WTC11 (cell line): ENCODE results near the gene RACK1. TPM values are rescaled to one million over a fixed set of nuclear protein-coding genes. Genes with fewer than 3 reads are reported as not detected.

Source experiments
- ATAC-seq: fragments of 200-7000 bp; cut with Tn5 transposase; 2 replicates; pipeline ENCODE4 v1.10.0; 2021; ENCODE audit warnings: mild to moderate bottlenecking, moderate library complexity
- Bru-seq: library from RNA; stranded (reverse); fragments of 400-500 nt; gene quantifications from one replicate; lab custom pipeline; 2021; lab: Mats Ljungman, UMichigan
- CTCF ChIA-PET: fragments of 300-600 bp; sonication (Branson Sonifier 250); formaldehyde crosslinking; loops from one replicate; lab custom pipeline; 2021; ENCODE audit warnings: antibody characterized with exemption; lab: Charles Lee
- POLR2A ChIA-PET: fragments of 350-600 bp; sonication (Branson Sonifier 250); formaldehyde crosslinking; loops from one replicate; lab custom pipeline; 2021; ENCODE audit warnings: antibody characterized with exemption; lab: Charles Lee
- DNase-seq: peaks from one replicate; pipeline ENCODE4 v3.0.0; 2021; ENCODE audit warnings: low spot score
- H3K27ac Mint-ChIP-seq: 2 replicates; pipeline ENCODE4 v1.8.0; 2021; ENCODE audit warnings: mixed read lengths
- H3K27me3 Mint-ChIP-seq: 2 replicates; pipeline ENCODE4 v1.8.0; 2021; ENCODE audit warnings: low read depth, mild to moderate bottlenecking, moderate library complexity, mixed read lengths
- H3K36me3 Mint-ChIP-seq: 2 replicates; pipeline ENCODE4 v1.8.0; 2021; ENCODE audit warnings: mixed read lengths
- H3K4me1 Mint-ChIP-seq: 2 replicates; pipeline ENCODE4 v1.8.0; 2022; ENCODE audit warnings: mixed read lengths
- H3K4me3 Mint-ChIP-seq: 2 replicates; pipeline ENCODE4 v1.8.0; 2021; ENCODE audit warnings: mild to moderate bottlenecking, moderate library complexity, mixed read lengths
- H3K9me3 Mint-ChIP-seq: 2 replicates; pipeline ENCODE4 v1.8.0; 2021; ENCODE audit warnings: mixed read lengths
- ATF1 ChIP-seq: sonication (generic); formaldehyde crosslinking; IDR thresholded peaks from 2 replicates; pipeline ENCODE4 v1.8.1; 2023; ENCODE audit warnings: mild to moderate bottlenecking, moderate library complexity, missing genetic modification reagents
- CREM ChIP-seq: sonication (generic); formaldehyde crosslinking; IDR thresholded peaks from 2 replicates; pipeline ENCODE4 v1.8.1; 2022; ENCODE audit warnings: mild to moderate bottlenecking, missing genetic modification reagents, moderate library complexity
- GABPB1 ChIP-seq: sonication (generic); formaldehyde crosslinking; IDR thresholded peaks from 2 replicates; pipeline ENCODE4 v1.8.1; 2023; ENCODE audit warnings: mild to moderate bottlenecking, missing genetic modification reagents
- GRHL2 ChIP-seq: fragments of 250-450 bp; sonication (Bioruptor Pico); IDR thresholded peaks from 2 replicates; pipeline ENCODE4 v1.8.0; 2022; ENCODE audit warnings: mild to moderate bottlenecking, moderate library complexity; ENCODE audit not compliant: insufficient replicate concordance, severe bottlenecking
- JUN ChIP-seq: sonication (generic); formaldehyde crosslinking; IDR thresholded peaks from 2 replicates; pipeline ENCODE4 v1.8.0; 2023; ENCODE audit warnings: mild to moderate bottlenecking, missing genetic modification reagents
- NFATC4 ChIP-seq: fragments of 250-450 bp; sonication (Bioruptor Pico); IDR thresholded peaks from 2 replicates; pipeline ENCODE4 v1.9.0; 2021; ENCODE audit warnings: mild to moderate bottlenecking
- NR1H2 ChIP-seq: sonication (generic); formaldehyde crosslinking; IDR thresholded peaks from 2 replicates; pipeline ENCODE4 v1.9.0; 2021; ENCODE audit warnings: mild to moderate bottlenecking, moderate library complexity, missing genetic modification reagents
- RELA ChIP-seq: sonication (generic); formaldehyde crosslinking; IDR thresholded peaks from 2 replicates; pipeline ENCODE4 v1.8.1; 2022; ENCODE audit warnings: missing genetic modification reagents, mild to moderate bottlenecking, borderline replicate concordance
- SMAD4 ChIP-seq: sonication (generic); formaldehyde crosslinking; IDR thresholded peaks from 2 replicates; pipeline ENCODE4 v1.8.0; 2022; ENCODE audit warnings: mild to moderate bottlenecking, missing genetic modification reagents
- SP1 ChIP-seq: sonication (generic); formaldehyde crosslinking; conservative IDR thresholded peaks from 2 replicates; pipeline ENCODE4 v1.8.1; 2022; ENCODE audit warnings: missing genetic modification reagents
- TEAD4 ChIP-seq: sonication (generic); formaldehyde crosslinking; IDR thresholded peaks from 2 replicates; pipeline ENCODE4 v1.8.0; 2022; ENCODE audit warnings: mild to moderate bottlenecking, missing genetic modification reagents
- TP53 ChIP-seq: sonication (generic); formaldehyde crosslinking; IDR thresholded peaks from 2 replicates; pipeline ENCODE4 v1.8.1; 2023; ENCODE audit warnings: mild to moderate bottlenecking, missing genetic modification reagents
- ZNF416 ChIP-seq: fragments of 250-450 bp; sonication (Bioruptor Pico); IDR thresholded peaks from 2 replicates; pipeline ENCODE4 v1.9.0; 2021; ENCODE audit warnings: mild to moderate bottlenecking, inconsistent platforms
- long read RNA-seq, 3 experiments: library from RNA in 1 of 3; library from capped mRNA in 1 of 3; library from polyadenylated mRNA in 1 of 3; unstranded in 2 of 3; stranded (forward) in 1 of 3; transcript quantifications; one replicate each; pipeline ENCODE4 v2.0.0, GENCODE V29; 2021
- total RNA-seq: library from RNA; stranded (reverse); gene quantifications from 3 replicates; pipeline ENCODE4 v1.2.3, GENCODE V29; 2021
- TF ChIP-seq, protein P1 (sequence below): sonication (generic); formaldehyde crosslinking; IDR thresholded peaks from 2 replicates; pipeline ENCODE4 v1.8.1; 2023; ENCODE audit warnings: mild to moderate bottlenecking, missing genetic modification reagents
- TF ChIP-seq, protein P2 (sequence below): fragments of 250-450 bp; sonication (Bioruptor Pico); IDR thresholded peaks from 2 replicates; pipeline ENCODE4 v2.1.2; 2022; ENCODE audit warnings: mild to moderate bottlenecking, moderate library complexity
- TF ChIP-seq, protein P3 (sequence below): sonication (generic); formaldehyde crosslinking; IDR thresholded peaks from 2 replicates; pipeline ENCODE4 v1.8.0; 2022; ENCODE audit warnings: mild to moderate bottlenecking, missing genetic modification reagents
- TF ChIP-seq, protein P4 (sequence below): sonication (generic); formaldehyde crosslinking; IDR thresholded peaks from 2 replicates; pipeline ENCODE4 v1.8.1; 2023; ENCODE audit warnings: mild to moderate bottlenecking, missing genetic modification reagents
- TF ChIP-seq, protein P5 (sequence below): sonication (generic); formaldehyde crosslinking; conservative IDR thresholded peaks from 2 replicates; pipeline ENCODE4 v1.8.1; 2023; ENCODE audit warnings: mild to moderate bottlenecking, low read depth, missing genetic modification reagents, moderate library complexity
- TF ChIP-seq, protein P6 (sequence below): sonication (generic); formaldehyde crosslinking; IDR thresholded peaks from 2 replicates; pipeline ENCODE4 v1.8.1; 2022; ENCODE audit warnings: low read depth, missing genetic modification reagents, borderline replicate concordance
- TF ChIP-seq, protein P7 (sequence below): sonication (generic); formaldehyde crosslinking; IDR thresholded peaks from 2 replicates; pipeline ENCODE4 v1.8.0; 2022; ENCODE audit warnings: mild to moderate bottlenecking, missing genetic modification reagents
- TF ChIP-seq, protein P8 (sequence below): sonication (generic); formaldehyde crosslinking; conservative IDR thresholded peaks from 2 replicates; pipeline ENCODE4 v1.8.1; 2022; ENCODE audit warnings: mild to moderate bottlenecking, missing genetic modification reagents

The RACK1 gene
- total RNA-seq (2,360 to 2,535 TPM (median 2,479 TPM) in 3 replicates), Bru-seq, nascent RNA (percentile 99 among the genes with signal in this experiment)
- long read RNA-seq, experiment 1, transcript RACK1-230 (7 exons, 1,651 nt): minor isoform, 19 of 2,159 reads
- long read RNA-seq, experiment 1, transcript RACK1-227 (8 exons, 1,403 nt): major isoform, 1,912 of 2,159 reads
- long read RNA-seq, experiment 1, transcript RACK1-210 (8 exons, 1,098 nt): minor isoform, 11 of 2,159 reads
- long read RNA-seq, experiment 1, transcript RACK1-233 (3 exons, 791 nt): minor isoform, 10 of 2,159 reads
- long read RNA-seq, experiment 1, partial matches to known transcripts: 88 of 2,159 reads
- long read RNA-seq, experiment 1, other reads (novel, unspliced or antisense): 100 of 2,159 reads
- long read RNA-seq, experiment 2, transcript RACK1-227 (8 exons, 1,403 nt): minor isoform, 8 of 3,174 reads
- long read RNA-seq, experiment 2, transcript RACK1-210 (8 exons, 1,098 nt): major isoform, 2,640 of 3,174 reads
- long read RNA-seq, experiment 2, transcript RACK1-233 (3 exons, 791 nt): minor isoform, 53 of 3,174 reads
- long read RNA-seq, experiment 2, transcript RACK1-216 (2 exons, 358 nt): minor isoform, 18 of 3,174 reads
- long read RNA-seq, experiment 2, partial matches to known transcripts: 245 of 3,174 reads
- long read RNA-seq, experiment 2, other reads (novel, unspliced or antisense): 203 of 3,174 reads
- long read RNA-seq, experiment 3, transcript RACK1-210 (8 exons, 1,098 nt): minor isoform, 317 of 9,972 reads
- long read RNA-seq, experiment 3, transcript RACK1-230 (7 exons, 1,651 nt): minor isoform, 34 of 9,972 reads
- long read RNA-seq, experiment 3, transcript RACK1-224 (8 exons, 1,150 nt): minor isoform, 34 of 9,972 reads
- long read RNA-seq, experiment 3, transcript RACK1-227 (8 exons, 1,403 nt): major isoform, 9,356 of 9,972 reads
- long read RNA-seq, experiment 3, partial matches to known transcripts: 37 of 9,972 reads
- long read RNA-seq, experiment 3, other reads (novel, unspliced or antisense): 174 of 9,972 reads

DNA sequence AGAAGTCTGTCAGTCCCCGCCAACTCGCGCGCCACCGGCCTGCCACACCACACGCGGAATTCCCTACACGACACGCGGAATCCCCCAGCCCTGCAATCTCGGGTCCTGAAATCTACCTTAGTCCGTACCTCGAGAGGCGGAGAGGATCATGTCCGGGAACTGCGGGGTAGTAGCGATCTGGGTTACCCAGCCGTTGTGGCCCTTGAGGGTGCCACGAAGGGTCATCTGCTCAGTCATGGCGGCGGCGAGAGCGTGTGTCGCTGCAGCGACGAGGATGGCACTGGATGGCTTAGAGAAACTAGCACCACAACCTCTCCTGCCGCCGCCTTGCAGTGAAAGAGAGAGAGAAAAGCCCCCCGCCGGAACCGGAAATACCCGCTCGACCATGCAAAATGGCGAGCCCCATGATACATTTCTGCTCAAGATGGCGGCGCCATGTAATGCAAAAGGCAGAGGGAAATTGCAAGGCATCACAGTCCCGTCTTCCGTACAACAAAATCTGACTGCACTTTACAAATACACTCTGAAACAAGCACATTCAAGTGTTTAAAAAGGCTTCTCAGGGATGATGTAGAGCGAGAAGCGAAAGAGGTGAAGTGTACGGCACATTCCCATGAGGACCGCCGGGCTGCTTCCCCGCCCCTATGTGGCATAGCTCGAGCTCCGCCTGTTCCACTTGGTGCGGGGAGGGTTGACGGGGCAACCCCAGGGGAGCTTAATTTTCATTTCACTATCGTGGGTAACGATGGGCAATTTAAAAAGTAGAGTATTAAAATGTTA lies at the start of gene RACK1:
RACK1 (minus strand) TSS at position 343 of the 780 bp plus-strand sequence; CDS start at position 237, 106 bp downstream.
- Mint-ChIP-seq H3K27me3 (no peaks in the 10 kb centered on the region; the same call in 1 of the 2 replicates), H3K27ac (peak within 1 kb of the TSS; percentile 100), H3K9me3 (no peaks in the 10 kb centered on the region), H3K4me1 (peaks cover 46% of the 10 kb centered on the region), H3K4me3 (peak within 1 kb of the TSS; percentile 99), H3K36me3 (peaks cover 54% of the 10 kb centered on the region)
- CTCF ChIA-PET: interaction anchor here (1.1 kb wide), 1 partner anchor 59 kb away, joined by 5 read pairs; no protein-coding TSS in a partner anchor
- POLR2A ChIA-PET: interaction anchor here (0.6 to 3.3 kb wide), 3 partner anchors 18 to 36 kb away, joined by 3 to 24 read pairs (median 4); partner anchors contain the start of gene TRIM52
- DNase-seq: peak; percentile 86
- ATAC-seq: peak; percentile 41
- TF ChIP-seq, protein P1, sequence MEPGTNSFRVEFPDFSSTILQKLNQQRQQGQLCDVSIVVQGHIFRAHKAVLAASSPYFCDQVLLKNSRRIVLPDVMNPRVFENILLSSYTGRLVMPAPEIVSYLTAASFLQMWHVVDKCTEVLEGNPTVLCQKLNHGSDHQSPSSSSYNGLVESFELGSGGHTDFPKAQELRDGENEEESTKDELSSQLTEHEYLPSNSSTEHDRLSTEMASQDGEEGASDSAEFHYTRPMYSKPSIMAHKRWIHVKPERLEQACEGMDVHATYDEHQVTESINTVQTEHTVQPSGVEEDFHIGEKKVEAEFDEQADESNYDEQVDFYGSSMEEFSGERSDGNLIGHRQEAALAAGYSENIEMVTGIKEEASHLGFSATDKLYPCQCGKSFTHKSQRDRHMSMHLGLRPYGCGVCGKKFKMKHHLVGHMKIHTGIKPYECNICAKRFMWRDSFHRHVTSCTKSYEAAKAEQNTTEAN: no peak
- TF ChIP-seq, protein P2, sequence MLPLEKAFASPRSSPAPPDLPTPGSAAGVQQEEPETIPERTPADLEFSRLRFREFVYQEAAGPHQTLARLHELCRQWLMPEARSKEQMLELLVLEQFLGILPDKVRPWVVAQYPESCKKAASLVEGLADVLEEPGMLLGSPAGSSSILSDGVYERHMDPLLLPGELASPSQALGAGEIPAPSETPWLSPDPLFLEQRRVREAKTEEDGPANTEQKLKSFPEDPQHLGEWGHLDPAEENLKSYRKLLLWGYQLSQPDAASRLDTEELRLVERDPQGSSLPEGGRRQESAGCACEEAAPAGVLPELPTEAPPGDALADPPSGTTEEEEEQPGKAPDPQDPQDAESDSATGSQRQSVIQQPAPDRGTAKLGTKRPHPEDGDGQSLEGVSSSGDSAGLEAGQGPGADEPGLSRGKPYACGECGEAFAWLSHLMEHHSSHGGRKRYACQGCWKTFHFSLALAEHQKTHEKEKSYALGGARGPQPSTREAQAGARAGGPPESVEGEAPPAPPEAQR (CRISPR knock-in tag): no peak
- TF ChIP-seq GABPB1 (CRISPR knock-in tag) (peak; percentile 70), GRHL2 (no peak), CREM (CRISPR knock-in tag) (peak; percentile 77), ZNF416 (no peak), JUN (CRISPR knock-in tag) (peak; percentile 60; the same call in 1 of the 2 replicates), TEAD4 (no peak; the same call in 1 of the 2 replicates), NFATC4 (no peak), NR1H2 (no peak), RELA (CRISPR knock-in tag) (no peak), SP1 (CRISPR knock-in tag) (peak; percentile 70), ATF1 (CRISPR knock-in tag) (0 out of 2 replicates have a peak, but pooled peaks have one; percentile 73), SMAD4 (no peak; the same call in 1 of the 2 replicates), TP53 (no peak)
- TF ChIP-seq, protein P3, sequence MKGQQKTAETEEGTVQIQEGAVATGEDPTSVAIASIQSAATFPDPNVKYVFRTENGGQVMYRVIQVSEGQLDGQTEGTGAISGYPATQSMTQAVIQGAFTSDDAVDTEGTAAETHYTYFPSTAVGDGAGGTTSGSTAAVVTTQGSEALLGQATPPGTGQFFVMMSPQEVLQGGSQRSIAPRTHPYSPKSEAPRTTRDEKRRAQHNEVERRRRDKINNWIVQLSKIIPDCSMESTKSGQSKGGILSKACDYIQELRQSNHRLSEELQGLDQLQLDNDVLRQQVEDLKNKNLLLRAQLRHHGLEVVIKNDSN (CRISPR knock-in tag): no peak
- TF ChIP-seq, protein P4, sequence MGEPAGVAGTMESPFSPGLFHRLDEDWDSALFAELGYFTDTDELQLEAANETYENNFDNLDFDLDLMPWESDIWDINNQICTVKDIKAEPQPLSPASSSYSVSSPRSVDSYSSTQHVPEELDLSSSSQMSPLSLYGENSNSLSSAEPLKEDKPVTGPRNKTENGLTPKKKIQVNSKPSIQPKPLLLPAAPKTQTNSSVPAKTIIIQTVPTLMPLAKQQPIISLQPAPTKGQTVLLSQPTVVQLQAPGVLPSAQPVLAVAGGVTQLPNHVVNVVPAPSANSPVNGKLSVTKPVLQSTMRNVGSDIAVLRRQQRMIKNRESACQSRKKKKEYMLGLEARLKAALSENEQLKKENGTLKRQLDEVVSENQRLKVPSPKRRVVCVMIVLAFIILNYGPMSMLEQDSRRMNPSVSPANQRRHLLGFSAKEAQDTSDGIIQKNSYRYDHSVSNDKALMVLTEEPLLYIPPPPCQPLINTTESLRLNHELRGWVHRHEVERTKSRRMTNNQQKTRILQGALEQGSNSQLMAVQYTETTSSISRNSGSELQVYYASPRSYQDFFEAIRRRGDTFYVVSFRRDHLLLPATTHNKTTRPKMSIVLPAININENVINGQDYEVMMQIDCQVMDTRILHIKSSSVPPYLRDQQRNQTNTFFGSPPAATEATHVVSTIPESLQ (CRISPR knock-in tag): no peak
- TF ChIP-seq, protein P5, sequence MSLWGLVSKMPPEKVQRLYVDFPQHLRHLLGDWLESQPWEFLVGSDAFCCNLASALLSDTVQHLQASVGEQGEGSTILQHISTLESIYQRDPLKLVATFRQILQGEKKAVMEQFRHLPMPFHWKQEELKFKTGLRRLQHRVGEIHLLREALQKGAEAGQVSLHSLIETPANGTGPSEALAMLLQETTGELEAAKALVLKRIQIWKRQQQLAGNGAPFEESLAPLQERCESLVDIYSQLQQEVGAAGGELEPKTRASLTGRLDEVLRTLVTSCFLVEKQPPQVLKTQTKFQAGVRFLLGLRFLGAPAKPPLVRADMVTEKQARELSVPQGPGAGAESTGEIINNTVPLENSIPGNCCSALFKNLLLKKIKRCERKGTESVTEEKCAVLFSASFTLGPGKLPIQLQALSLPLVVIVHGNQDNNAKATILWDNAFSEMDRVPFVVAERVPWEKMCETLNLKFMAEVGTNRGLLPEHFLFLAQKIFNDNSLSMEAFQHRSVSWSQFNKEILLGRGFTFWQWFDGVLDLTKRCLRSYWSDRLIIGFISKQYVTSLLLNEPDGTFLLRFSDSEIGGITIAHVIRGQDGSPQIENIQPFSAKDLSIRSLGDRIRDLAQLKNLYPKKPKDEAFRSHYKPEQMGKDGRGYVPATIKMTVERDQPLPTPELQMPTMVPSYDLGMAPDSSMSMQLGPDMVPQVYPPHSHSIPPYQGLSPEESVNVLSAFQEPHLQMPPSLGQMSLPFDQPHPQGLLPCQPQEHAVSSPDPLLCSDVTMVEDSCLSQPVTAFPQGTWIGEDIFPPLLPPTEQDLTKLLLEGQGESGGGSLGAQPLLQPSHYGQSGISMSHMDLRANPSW (CRISPR knock-in tag): no peak
- TF ChIP-seq, protein P6, sequence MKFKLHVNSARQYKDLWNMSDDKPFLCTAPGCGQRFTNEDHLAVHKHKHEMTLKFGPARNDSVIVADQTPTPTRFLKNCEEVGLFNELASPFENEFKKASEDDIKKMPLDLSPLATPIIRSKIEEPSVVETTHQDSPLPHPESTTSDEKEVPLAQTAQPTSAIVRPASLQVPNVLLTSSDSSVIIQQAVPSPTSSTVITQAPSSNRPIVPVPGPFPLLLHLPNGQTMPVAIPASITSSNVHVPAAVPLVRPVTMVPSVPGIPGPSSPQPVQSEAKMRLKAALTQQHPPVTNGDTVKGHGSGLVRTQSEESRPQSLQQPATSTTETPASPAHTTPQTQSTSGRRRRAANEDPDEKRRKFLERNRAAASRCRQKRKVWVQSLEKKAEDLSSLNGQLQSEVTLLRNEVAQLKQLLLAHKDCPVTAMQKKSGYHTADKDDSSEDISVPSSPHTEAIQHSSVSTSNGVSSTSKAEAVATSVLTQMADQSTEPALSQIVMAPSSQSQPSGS (CRISPR knock-in tag): no peak
- TF ChIP-seq, protein P7, sequence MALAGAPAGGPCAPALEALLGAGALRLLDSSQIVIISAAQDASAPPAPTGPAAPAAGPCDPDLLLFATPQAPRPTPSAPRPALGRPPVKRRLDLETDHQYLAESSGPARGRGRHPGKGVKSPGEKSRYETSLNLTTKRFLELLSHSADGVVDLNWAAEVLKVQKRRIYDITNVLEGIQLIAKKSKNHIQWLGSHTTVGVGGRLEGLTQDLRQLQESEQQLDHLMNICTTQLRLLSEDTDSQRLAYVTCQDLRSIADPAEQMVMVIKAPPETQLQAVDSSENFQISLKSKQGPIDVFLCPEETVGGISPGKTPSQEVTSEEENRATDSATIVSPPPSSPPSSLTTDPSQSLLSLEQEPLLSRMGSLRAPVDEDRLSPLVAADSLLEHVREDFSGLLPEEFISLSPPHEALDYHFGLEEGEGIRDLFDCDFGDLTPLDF (CRISPR knock-in tag): peak; percentile 84; the same call in 1 of the 2 replicates
- TF ChIP-seq, protein P8, sequence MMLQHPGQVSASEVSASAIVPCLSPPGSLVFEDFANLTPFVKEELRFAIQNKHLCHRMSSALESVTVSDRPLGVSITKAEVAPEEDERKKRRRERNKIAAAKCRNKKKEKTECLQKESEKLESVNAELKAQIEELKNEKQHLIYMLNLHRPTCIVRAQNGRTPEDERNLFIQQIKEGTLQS: no peak
